Calu3 (cell line): ENCODE data around the gene SCML2. TPM values are rescaled to one million over a fixed set of nuclear protein-coding genes. Genes with fewer than 3 reads are reported as not detected.

Source experiments
- BruUV-seq: library from RNA; stranded (reverse); fragments of 400-500 nt; replicated peaks from 2 replicates; lab custom pipeline; 2021; lab: Mats Ljungman, UMichigan
- CTCF ChIA-PET: fragments of 300-600 bp; sonication (Branson Sonifier 250); formaldehyde crosslinking; loops from one replicate; lab custom pipeline; 2022; ENCODE audit warnings: antibody characterized with exemption; lab: Charles Lee
- DNase-seq: peaks from one replicate; pipeline ENCODE4 v3.0.0; 2022
- H3K27ac Mint-ChIP-seq: one replicate; pipeline ENCODE4 v1.8.0; 2022; ENCODE audit warnings: mixed read lengths; ENCODE audit not compliant: unreplicated experiment
- H3K27me3 Mint-ChIP-seq: one replicate; pipeline ENCODE4 v1.8.0; 2022; ENCODE audit warnings: mixed read lengths; ENCODE audit not compliant: unreplicated experiment
- H3K36me3 Mint-ChIP-seq: one replicate; pipeline ENCODE4 v1.8.0; 2022; ENCODE audit warnings: mild to moderate bottlenecking, moderate library complexity, mixed read lengths; ENCODE audit not compliant: insufficient read depth, unreplicated experiment
- H3K4me1 Mint-ChIP-seq: one replicate; pipeline ENCODE4 v1.8.0; 2022; ENCODE audit warnings: mild to moderate bottlenecking, low read depth, mixed read lengths; ENCODE audit not compliant: unreplicated experiment
- H3K4me3 Mint-ChIP-seq: one replicate; pipeline ENCODE4 v1.8.0; 2022; ENCODE audit warnings: mild to moderate bottlenecking, low read depth, moderate library complexity, mixed read lengths; ENCODE audit not compliant: unreplicated experiment
- H3K9me3 Mint-ChIP-seq: one replicate; pipeline ENCODE4 v1.8.0; 2022; ENCODE audit warnings: low read depth, mixed read lengths; ENCODE audit not compliant: unreplicated experiment
- intact Hi-C: fragments of 100-400 bp; cut with micrococcal nuclease; formaldehyde crosslinking; loops from one replicate; pipeline ENCODE4 v1.10.0; 2022; ENCODE audit not compliant: unreplicated experiment
- total RNA-seq: library from RNA; stranded (reverse); gene quantifications from 2 replicates; pipeline ENCODE4 v1.2.3, GENCODE V29; 2022
- TF ChIP-seq, protein P1 (sequence below): fragments of 200-600 bp; IDR thresholded peaks from one replicate; pipeline ENCODE4 v1.8.0; 2022; ENCODE audit warnings: antibody characterized with exemption; ENCODE audit not compliant: unreplicated experiment

Gene SCML2
- total RNA-seq, 1 experiment from 2014 or later: 1.4 TPM

DNA sequence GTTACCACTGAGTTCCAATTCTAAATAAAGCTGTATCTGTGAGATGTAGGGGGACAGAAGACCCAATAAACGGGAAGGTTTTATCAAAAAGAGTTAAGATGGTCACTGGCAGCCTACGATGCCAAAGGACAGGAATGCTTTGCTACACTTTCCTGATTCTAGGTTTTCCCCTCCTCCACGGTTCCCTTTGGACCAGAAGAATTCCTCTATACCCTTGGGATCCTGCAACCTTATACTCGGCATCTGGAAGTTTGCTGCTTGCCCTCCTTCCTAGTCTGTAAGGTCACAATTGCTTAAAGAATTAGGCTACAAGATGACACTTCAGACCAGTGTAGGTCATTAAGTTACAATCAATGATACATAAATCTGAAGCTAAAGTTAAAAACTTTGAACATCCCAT is 64.3 kb downstream of the SCML2 start:
- intact Hi-C loops: no loop called here
- Mint-ChIP-seq H3K36me3 (no peaks in the 10 kb centered on the region), H3K27me3 (peaks cover 25% of the 10 kb centered on the region), H3K9me3 (no peaks in the 10 kb centered on the region), H3K4me3 (no peak overlapping the region), H3K27ac (no peak overlapping the region), H3K4me1 (no peaks in the 10 kb centered on the region)
- DNase-seq: no peak
- TF ChIP-seq, protein P1, sequence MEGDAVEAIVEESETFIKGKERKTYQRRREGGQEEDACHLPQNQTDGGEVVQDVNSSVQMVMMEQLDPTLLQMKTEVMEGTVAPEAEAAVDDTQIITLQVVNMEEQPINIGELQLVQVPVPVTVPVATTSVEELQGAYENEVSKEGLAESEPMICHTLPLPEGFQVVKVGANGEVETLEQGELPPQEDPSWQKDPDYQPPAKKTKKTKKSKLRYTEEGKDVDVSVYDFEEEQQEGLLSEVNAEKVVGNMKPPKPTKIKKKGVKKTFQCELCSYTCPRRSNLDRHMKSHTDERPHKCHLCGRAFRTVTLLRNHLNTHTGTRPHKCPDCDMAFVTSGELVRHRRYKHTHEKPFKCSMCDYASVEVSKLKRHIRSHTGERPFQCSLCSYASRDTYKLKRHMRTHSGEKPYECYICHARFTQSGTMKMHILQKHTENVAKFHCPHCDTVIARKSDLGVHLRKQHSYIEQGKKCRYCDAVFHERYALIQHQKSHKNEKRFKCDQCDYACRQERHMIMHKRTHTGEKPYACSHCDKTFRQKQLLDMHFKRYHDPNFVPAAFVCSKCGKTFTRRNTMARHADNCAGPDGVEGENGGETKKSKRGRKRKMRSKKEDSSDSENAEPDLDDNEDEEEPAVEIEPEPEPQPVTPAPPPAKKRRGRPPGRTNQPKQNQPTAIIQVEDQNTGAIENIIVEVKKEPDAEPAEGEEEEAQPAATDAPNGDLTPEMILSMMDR: no peak
- CTCF ChIA-PET: interaction anchor here (0.6 kb wide), 1 partner anchor 960 kb away, joined by 4 read pairs; no protein-coding TSS in a partner anchor
- BruUV-seq: no TSS peak

DNA sequence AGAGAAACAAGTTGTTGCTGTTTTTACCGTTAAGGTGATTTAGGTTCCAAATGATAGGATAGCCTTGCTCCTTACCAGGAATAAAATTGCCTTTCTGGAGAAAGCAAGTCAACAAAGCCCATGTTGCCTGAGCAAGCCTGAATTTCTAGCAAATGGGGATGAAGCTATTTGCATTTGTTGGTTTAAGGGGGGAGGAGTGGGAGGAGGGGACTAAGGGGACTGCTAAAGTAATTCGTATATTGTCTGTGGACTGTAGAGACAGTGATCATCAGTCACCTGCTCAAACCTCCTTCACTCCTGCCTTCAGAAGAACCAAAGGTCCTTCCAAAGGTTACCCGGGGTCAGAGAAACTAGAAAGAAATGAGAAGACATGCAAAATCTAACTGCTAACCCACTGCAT is 65.8 kb downstream of the SCML2 start:
- no peaks in the 10 kb centered on the region for H3K36me3 Mint-ChIP-seq
- TF ChIP-seq, protein P1: no peak
- intact Hi-C loops: no loop called here
- no peaks in the 10 kb centered on the region for H3K9me3 Mint-ChIP-seq
- DNase-seq: no peak
- CTCF ChIA-PET: no interaction called here
- H3K27me3 Mint-ChIP-seq: peaks cover 17% of the 10 kb centered on the region
- no peaks in the 10 kb centered on the region for H3K4me1 Mint-ChIP-seq
- H3K4me3 Mint-ChIP-seq: no peak overlapping the region
- no TSS peak for BruUV-seq
- no peak overlapping the region for H3K27ac Mint-ChIP-seq

DNA sequence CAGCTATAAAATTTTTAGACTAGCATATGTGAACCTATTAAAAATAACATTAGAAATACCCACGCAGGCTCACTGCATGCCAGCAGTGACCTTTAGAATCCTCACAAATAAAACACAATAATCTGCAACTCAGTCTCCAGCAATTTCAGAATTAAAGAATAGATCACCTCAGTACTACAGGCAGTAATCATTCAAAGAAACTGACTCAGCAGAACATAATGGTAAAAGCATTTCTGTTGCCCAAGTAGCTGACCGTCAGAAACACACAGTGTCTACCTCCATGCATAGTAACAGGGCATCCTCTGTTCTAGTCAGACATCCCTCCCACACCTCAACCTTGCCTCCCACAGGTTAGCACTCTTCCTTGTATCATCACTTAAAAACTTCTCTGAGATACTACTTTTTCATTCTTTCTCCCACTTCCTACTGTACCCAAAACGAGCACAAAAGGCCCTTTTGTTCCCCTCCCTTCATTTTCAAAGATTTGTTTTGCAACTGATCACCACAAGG is 68.1 kb downstream of the SCML2 start:
- DNase-seq: no peak
- Mint-ChIP-seq H3K9me3 (peaks cover 2% of the 10 kb centered on the region), H3K27me3 (peaks cover 26% of the 10 kb centered on the region), H3K36me3 (no peaks in the 10 kb centered on the region), H3K27ac (no peak overlapping the region), H3K4me1 (no peaks in the 10 kb centered on the region), H3K4me3 (no peak overlapping the region)
- CTCF ChIA-PET: no interaction called here
- no TSS peak for BruUV-seq
- intact Hi-C loops: no loop called here
- TF ChIP-seq, protein P1: no peak

DNA sequence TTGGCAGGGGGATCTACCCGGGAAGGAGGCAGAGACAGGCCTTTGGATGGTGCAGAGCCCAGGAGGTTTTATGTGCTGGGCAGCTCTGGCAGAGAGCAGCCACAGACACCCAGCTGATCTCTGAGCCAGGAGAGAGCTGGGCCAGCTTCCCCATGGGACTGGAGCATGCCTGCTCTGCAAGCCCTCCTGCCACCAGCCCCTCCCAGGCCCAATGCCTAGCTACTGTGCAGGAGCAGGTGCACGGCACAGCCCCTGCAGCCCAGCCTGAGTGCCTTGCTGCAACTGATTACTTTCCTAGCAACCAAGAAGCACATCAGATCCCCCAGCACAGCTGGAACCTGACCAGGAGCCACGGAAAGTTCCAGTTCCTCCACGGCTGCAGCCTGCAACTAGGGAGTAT is 76.0 kb downstream of the SCML2 start:
- H3K4me3 Mint-ChIP-seq: peak overlapping the region; percentile 61

More for the DNA sequence above, 76.0 kb downstream of the SCML2 start:
- no TSS peak for BruUV-seq
- H3K36me3 Mint-ChIP-seq: peaks cover 3% of the 10 kb centered on the region
- no peak for DNase-seq
- H3K9me3 Mint-ChIP-seq: peaks cover under 1% of the 10 kb centered on the region
- TF ChIP-seq, protein P1: no peak
- H3K27ac Mint-ChIP-seq: no peak overlapping the region
- H3K4me1 Mint-ChIP-seq: no peaks in the 10 kb centered on the region
- intact Hi-C loops: no loop called here
- CTCF ChIA-PET: interaction anchor here (0.7 to 1.3 kb wide), 2 partner anchors 333 to 1056 kb away, joined by 5 to 7 read pairs; no protein-coding TSS in a partner anchor
- H3K27me3 Mint-ChIP-seq: peaks cover 44% of the 10 kb centered on the region
